NCI-H1417 treated with DMSO at 0.1 percent for 48 hours (cell line): ENCODE measurements around the gene ITPR1.
"Not testable (repeated sequence)": the region's sequence is repeated elsewhere in the genome, so short reads cannot be mapped to it uniquely, and the experiment has no call there.

Experiments used
- DNase-seq: peaks from one replicate; lab custom pipeline; 2025; lab: John Stamatoyannopoulos, UW

Gene ITPR1

DNA sequence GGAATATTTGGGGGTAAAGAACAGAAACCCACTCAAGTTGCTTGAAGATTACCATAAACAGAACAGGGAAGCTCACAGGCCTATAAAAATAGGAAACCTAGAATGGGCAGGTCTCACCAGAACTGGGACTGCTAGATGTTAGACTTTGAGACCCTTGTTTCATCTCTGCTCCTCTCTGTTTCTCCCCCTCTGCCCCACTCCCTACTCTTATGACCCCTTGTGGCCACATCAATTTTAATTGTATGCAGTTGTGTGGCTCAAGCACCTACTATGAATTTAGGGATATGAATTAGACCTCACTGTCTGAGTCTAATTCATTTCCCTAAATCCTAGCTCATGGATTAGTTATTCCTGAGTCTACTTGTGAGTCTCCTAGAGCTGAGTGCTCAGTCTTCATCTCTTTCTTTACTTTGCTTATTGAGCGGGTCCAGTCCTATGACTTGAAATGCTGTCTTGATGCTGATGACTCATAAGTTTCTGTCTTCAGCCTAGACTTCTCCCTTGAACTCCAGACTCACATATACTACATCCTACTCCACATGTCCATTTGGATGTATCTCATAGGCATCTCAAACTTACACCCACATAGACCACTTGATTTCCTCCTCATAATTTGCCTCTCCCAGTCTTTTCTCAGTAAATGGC lies 78.7 kb downstream of the ITPR1 start:
- no peak for DNase-seq

DNA sequence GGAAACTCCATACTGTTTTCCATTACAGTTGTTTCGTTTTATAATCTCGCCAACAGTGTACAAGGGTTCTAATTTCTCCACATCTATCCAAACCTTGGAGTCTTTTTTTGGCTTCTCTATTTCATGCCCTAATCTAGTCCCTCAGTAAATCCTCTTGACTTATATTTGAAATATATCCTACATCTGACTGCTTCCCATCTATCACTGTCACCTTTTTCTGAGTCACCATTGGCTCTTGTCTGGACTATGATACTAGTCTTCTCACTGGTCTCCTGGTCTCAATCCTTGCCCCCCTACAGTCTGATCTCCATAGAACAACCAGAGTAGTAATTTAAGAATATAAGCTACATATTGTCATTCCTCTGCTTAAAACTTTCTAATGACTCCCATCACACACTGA lies 80.0 kb downstream of the ITPR1 start:
- no peak for DNase-seq

DNA sequence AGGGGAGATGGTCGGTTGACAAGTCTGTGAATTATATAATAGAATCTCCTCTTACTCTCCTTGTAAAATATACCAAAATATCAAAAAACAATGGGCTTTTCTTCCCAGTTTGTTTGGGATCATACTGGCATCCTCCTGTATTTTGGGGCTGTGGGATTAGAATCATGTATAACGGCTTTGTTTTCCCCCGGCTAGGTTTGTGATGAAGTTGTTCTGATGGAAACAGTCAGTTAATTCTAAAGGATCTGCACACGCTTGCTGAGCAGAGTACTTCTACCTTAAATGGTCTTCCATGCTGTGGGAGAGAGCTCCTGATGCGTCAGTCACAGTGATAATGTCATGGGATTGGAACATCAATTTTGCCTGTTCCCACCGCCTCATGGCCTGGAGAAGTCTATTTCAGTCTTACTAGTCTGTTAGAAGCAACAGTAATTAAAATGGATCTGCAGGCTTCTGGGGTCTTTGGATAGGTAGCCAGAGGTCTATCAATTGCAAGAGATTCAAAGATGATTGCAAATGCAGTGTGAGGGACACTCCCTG lies 81.3 kb downstream of the ITPR1 start:
- DNase-seq, result no peak

DNA sequence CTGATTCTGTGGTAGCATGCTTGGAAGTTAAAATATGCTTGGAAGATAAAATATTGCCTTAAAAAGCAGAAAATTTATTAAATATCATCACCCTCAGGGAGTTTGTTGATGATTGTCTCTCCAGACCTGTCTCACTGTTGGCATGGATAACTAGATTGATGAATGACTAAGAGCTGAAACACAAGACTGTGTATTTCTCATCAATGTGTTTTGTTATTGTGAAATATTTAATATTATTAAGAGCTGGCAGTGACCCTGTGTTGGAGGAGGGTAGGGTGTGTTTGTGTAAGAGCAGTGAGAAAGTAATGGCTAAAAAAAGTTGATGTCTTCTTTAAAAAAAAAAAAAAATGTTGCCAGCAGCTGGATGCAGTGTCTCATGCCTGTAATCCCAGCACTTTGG lies 82.2 kb downstream of the ITPR1 start:
- DNase-seq, result no peak

DNA sequence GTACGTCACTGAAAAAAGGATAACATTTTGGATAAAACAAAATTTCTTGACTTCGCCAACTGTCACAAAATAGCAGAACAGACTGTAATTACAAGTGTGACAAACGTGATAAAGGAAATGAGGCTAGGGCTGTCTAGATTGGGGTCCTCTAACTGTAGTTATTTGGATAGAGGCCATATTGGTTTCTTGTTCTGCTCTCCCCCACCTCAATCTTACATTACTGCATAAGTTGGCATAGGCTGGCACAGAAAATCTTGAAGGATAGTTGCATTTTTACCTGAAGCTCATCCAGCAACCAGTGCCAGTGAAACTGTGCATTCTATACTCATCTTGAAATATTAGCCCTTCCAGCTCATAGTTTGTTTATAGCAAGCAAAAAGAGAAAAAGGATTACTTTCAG lies 84.6 kb downstream of the ITPR1 start:
- DNase-seq, result no peak

DNA sequence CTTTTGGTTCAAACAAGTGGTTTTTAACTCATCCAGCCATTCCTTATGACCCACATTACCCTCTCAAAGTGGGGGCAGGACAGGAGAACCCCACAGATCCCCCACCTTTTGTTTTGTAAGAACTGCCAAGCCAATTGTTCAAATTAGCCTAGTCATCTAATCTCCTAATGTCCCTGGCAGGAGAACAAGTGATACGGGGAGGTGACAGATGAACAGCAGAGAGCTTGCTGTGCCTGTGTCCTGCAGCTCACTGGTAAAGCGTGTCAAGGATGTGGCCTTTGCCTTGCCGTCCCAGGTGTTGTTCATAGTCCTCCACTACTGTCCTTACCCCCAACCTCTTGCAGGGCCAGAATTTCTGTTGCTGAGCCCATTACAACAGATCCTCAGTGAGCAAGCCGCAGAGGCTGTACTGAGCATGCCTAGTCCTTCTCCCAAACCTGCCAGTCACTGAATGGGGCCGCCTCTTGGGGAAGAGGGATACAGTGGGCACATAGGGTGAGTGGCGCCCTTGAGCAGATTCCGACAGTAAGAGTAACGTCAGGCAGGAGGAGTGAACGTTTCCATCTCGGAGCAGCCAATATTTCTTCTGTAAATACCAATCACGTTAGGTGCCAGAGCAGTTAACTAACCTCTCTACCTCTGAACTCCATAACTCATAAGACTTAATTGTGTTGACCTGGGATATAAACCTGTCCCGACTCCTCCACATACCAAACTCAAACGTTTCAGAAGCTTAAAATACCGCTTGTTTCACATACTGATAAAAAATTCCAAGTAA lies 87.4 kb downstream of the ITPR1 start:
- no peak for DNase-seq

DNA sequence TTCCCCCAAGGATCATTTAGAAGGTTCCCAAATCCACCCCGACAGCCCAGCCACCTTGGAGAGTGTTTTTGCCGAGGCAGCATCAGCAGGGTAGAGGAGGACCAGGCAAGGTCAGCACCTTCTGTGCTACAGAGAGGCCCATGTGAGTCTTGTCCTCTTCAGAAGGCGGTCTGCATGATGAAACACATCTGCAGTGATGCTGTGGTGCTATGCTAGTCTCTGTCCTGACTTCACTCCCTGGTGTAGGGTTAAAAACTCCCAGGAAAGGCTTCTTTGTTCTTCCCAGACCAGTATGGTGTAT lies 87.9 kb downstream of the ITPR1 start:
- no peak for DNase-seq

DNA sequence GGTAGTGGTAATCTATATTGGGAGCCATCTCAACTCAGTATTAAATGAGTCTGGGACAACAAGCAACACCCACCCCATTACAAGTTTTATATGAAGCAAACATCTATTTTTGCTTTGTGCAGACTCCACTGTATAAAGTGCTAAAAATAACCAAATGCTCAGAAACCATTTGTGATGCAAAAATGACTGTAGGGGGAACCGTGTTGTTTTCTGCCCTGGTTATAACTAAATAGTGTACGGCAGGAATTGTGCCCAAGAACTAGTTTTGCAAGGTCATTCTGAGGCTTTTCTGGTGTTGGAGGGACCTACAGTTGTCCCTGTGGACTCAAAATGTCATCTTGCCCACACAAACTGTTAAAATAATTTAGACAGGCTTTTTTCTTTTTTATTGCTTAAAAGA lies 88.3 kb downstream of the ITPR1 start:
- DNase-seq, result no peak

DNA sequence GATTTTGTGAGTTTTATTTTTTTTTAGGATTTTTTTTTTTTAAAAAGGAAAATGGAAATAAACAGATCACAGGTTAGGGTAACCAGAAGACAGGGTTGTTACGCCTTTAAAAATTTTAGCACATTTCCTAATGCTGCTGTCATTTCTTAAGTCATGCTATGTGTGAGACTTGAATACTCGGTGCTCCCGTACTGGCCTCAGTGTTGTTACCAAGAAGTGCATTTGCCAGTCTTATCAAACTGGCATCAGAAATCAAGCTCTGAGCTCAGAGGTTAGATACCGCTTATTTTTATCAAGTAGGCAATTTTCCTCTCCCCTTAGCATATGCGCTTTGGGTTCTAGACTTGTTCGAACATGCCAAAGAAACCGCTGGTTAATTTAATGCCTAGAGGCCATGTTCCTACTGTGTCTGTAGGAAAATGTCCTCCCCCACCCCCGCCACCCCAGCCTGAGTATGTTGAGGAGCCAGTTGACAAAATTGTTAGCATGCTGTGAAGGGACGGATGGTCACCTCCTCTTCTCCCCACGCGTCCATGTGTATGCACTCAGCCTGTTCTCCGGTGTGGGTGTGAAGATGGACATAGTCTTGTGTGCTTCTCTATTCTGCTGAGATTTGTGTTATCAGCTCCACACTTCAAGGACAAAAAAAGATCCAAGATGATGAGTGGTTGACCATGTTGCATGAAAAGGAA lies 88.9 kb downstream of the ITPR1 start:
- DNase-seq, result no peak

DNA sequence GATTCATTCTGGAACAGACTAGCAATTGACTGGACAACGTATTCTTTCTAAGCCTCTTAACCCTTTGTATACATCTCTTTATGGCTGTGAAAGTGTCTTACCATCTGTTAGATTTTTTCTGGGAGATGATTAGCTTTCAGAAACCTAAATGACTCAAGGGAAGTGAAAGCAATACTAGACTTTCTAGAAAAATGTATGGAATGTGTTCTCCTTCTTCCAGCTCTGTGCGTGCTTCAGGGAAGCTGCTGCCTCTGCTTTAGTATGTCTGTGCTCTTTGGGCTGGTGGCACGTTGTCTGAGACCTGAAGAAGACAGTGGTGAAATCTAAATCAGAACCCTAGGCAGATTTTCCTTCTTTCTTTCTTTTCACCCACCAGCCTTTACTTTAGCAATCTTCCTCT lies 89.5 kb downstream of the ITPR1 start:
- DNase-seq, result no peak

DNA sequence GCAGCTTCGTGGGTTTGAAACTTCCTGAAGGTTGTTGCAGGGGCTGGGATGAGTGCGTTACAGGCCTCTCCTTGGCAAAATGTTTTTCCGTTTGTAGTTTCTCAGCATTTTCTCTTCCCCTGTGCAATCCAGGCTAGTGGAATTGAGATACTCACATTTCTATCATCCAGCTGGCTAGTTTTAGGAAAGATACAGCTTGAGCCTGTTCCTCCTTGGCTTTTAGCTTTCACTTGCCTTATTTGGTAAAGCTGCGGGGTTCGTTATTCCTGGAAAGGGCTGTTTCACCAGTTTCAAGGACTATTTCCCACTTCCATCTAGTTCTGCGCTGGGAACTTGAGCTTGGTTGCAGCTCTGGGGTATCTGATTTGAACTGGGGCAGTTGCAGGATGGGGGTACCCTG lies 90.3 kb downstream of the ITPR1 start:
- DNase-seq, result no peak

DNA sequence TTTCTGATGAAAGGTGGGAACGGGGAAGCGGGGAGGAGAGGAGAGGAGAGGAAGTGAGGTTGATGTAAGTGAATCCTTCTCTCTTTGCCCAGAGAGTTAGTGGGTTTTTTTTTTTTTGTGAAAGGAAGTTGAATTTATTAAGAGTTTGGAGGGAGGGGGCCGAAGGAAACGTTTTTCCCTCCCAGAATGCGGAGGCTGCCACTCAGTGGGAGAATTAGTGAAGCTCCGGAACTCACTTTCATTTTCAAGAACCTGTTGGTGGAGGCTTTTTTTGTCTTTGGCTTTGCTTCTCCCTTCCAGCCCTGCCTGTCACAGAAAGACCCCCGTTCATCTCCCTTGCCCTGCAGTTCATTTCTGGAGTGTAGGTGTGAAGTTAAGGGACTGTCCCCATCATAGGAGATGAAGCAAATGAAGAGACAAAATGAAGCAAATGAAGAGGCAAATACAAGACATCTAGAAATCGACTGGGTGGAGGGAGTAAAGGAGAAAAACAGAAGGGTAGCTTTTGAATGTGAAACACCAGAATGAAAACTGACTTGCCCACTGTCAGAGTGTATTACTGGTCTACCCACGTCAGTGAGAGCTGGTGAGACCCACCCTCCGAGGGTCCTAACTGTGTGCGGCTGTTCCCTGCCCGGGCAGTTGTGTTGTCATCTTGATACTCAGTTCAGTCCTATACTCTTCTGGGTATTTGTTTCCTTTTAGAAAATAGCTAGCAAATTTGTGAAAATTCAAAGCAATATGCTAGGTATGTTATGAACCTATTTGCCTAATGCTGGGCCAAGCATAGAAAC lies 91.5 kb downstream of the ITPR1 start:
- no peak for DNase-seq

DNA sequence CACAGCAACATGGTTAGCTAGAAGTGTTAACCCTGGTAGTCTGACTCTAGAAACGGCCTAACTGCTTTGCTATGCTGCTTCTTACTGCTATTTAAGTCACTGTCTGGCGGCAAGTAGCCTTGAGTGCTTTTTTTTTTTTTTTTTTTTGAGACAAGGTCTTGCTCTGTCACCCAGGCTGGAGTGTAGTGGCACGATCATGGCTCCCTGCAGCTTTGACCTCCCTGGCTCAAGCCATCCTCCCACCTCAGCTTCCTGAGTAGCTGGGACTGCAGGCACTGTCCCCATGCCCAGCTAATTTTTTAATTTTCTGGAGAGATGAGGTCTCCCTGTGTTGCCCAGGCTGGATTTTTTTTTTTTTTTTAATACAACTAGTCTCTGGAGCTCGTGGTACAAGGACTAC lies 93.2 kb downstream of the ITPR1 start:
- DNase-seq, result no peak

DNA sequence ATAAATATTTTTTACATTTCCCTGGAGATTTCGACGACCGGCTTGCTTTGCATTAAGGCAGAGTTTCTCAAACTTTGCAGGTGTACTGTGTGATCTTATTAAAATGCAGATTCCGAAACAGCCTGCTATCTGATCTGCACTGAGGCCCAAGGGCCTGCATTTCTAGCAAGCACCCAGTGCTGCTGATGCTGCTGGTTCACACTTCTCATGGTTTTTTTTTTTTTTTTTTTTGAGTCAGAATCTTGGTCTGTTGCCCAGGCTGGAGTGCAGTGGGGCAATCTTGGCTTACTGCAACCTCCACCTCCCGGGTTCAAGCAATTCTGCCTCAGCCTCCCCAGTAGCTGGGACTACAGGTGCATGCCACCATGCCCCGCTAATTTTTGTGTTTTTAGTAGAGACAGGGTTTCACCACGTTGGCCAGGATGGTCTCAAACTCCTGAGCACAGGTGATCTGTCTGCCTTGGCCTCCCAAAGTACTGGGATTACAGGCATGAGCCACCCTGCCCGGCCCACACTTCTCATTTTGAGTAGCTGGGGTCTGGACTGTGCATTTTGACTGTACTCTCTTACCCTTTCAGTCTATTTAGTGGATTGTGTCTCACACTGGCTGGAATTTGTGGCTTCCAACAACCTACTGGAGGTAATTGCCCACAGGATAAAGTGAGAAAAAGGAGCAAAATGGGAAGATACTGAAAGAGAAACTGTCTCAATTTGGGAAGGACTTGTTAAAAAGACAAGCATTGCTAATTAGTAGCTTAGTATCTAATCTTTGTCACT lies 94.1 kb downstream of the ITPR1 start:
- DNase-seq, result no peak

DNA sequence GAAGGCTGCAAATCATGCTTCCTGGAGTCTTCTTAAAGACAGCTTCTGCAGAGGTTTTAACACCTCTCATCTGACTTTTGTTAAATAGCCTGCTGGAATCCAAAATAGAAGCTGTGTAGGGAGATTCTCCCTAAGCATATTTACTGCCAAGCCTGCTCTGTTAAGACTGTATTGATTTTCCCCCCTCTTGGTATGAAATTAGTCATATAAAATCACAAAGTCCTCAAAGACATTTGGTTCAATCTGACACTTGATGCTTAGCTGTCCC lies 94.6 kb downstream of the ITPR1 start:
- DNase-seq, result no peak

DNA sequence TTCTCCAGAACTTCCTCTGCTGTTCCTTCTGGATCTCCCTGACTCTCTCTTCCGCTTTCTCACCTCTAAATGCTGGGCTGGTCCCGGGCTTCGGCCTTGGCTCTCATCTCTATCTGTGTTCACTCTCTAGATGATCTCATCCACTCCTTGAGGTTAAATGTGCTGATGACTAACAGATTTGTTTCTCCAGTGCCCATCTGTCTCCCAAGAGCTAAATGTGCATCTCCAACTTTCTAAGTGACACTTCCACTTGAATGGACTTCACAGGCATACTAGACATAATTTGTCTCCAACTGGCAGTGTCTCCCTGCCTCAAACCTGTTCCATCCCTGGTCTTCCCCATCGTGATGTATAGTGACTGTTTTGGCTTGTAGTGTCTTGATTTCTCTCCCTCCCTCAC lies 95.3 kb downstream of the ITPR1 start:
- DNase-seq, result no peak

DNA sequence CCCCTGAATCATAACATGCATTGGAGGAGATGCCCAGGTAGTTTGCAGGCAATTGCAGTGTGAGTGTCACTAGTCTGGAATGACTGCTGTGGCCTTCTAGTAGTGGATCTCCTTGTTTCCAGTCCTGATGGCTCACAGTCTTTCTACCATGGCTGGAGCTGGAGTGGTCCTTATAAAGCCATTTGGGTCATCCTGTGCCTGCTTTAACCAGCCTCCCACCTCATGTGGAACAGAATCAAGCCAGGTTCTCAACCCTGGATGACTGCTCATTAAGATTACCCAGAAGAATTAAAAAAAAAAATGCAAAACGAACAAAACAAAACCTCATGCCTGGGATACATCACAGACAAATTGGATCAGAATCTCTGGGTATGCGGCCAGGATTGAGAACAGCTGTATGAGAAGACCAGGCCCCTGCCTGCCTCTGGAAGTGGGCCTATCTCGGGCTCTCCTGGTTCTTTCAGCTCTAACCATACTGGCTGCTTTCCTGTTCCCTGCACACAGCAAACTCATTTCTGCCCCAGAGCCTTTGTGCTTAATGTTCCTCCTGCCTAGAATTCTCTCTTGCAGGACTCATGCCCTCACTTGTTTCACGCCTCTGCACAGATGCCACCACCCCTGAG lies 96.4 kb downstream of the ITPR1 start:
- DNase-seq, result no peak

DNA sequence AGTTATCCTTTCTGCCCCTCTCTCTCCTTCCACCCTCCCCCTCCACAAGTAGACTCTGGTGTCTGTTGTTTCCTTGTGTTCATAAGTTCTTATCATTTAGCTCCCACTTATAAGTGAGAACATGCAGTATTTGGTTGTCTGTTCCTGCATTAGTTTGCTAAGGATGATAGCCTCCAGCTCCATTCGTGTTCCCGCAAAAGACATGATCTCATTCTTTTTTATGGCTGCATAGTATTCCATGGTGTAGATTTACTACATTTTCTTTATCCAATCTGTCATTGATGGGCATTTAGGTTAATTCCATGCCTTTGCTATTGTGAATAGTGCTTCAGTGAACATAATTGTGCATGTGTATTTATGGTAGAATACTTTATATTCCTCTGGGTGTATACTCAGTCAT lies 97.7 kb downstream of the ITPR1 start:
- DNase-seq, result not testable (repeated sequence)

DNA sequence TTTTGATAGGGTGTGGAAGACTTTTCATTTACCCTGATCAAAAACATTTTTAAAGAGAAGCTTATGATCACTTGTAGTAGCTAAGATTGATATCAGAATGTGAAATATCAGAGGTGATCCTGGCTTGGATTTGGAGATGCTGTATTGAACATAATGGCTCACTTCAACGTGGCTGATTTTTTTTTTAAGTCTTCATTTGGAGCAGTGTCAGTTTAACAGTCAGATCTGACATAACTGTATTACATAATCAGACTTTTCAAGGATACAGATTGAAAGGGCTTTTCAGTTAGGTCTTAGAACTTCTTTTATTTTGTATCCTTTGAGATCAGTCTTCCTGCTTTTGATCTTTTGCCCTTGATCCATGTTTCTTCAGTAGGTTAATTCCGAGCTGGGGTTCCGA lies 98.5 kb downstream of the ITPR1 start:
- no peak for DNase-seq

DNA sequence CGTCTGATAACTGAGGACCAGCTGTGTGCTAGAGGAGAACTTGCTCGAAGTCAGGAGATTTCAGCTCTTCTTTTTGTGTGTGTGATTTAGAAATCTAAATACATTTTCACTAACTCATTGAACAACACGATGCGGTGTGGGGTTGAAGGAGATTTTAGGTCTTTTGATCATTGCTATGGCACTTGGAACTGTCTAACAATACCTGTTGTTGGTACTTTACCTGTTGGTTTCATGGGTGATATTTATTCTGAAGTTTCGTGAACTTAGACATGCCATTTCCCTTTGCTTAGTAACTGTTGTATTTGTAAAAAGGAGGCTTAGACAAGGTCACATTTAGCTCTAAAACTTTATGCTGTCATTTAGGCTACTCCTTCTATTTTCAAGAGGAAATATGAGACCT lies 99.9 kb downstream of the ITPR1 start:
- no peak for DNase-seq

DNA sequence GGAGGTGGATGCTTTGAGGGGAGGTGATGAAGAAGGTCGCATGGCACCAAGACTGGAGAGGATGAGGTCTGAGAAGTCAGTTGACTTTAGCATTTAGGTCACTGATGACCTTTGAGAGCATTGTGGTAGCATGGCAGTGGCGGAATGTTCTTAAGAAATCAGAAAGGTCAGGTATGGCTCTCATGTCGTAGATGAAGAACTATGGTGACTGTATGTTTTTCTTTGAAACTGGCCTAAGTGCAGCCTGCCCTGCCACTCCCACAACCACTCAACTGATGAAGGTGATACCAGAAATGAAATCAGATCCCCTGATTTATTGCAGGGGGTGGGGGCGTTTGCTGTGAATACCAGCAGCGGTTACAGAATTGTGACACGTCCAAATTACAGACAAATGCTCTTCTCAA lies 102.6 kb downstream of the ITPR1 start:
- no peak for DNase-seq

DNA sequence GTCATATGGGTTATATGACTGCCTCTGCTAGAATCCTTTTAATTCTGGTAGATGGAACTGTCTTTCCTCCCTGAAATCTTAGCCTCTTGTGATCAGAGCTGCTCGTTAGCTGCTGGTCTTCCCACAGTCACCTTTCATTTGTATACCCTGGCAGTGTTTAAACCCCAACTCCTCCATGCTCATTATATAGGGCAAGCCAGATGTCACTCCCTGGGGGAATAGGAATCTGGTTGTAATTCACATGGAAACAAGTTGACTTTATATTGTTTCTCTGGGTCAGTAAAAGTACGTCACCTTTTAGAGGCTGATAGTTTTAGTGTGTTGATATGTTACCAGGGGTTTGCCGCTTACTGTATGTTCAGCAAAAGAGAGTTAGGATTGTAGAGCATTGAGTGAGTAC lies 103.5 kb downstream of the ITPR1 start:
- DNase-seq, result no peak
